SK-N-SH (cell line): ENCODE results near the gene PPAT. TPM values are rescaled to one million over a fixed set of nuclear protein-coding genes. Genes with fewer than 3 reads are reported as not detected.

Experiments used
- CTCF ChIA-PET: fragments of 300-600, 350-600 bp; formaldehyde crosslinking; extraction: SDS; loops from one replicate; lab custom pipeline; 2021; lab: Yijun Ruan, JAX
- POLR2A ChIA-PET: fragments of 350-600 bp; sonication (Branson Sonifier 250); formaldehyde crosslinking; extraction: SDS; loops from one replicate; lab custom pipeline; 2020; ENCODE audit warnings: antibody characterized with exemption, inconsistent platforms; lab: Yijun Ruan, JAX
- DNase-seq: peaks from one replicate; pipeline ENCODE4 v3.0.0; 2012
- H2AFZ ChIP-seq: fragments of 200-600 bp; sonication (generic); 2 replicates; pipeline ENCODE4 v1.8.1; 2016; ENCODE audit warnings: antibody characterized with exemption, mild to moderate bottlenecking, low read depth
- H3F3A ChIP-seq: fragments of 200-600 bp; sonication (generic); replicated peaks from 2 replicates; pipeline ENCODE3; 2016; ENCODE audit warnings: antibody characterized with exemption, mild to moderate bottlenecking; ENCODE audit not compliant: insufficient read depth
- H3K27ac ChIP-seq, 2 experiments: fragments of 200-500 bp in 1 of 2; fragments of 200-600 bp in 1 of 2; sonication (Bioruptor generic) in 1 of 2; sonication (generic), shearing (Covaris generic) in 1 of 2; 2 replicates each; pipeline versions ENCODE4 v1.5.1 to v1.6.1; 2014 to 2016; ENCODE audit warnings: low read depth in 2 of 2, inconsistent platforms in 1 of 2, low read length in 1 of 2, mild to moderate bottlenecking in 1 of 2, mixed read lengths in 1 of 2
- H3K27me3 ChIP-seq: fragments of 200-600 bp; sonication (generic), shearing (Covaris generic); 2 replicates; pipeline ENCODE4 v1.6.1; 2016; ENCODE audit warnings: mixed run types; ENCODE audit not compliant: insufficient read depth
- H3K36me3 ChIP-seq, 2 experiments: fragments of 200-500 bp in 1 of 2; fragments of 200-600 bp in 1 of 2; sonication (Bioruptor generic) in 1 of 2; sonication (generic) in 1 of 2; replicated peaks in 1 of 2; 2 replicates each; pipeline versions ENCODE3 to v1.5.1; 2014 to 2016; ENCODE audit warnings: low read length in 1 of 2, mild to moderate bottlenecking in 1 of 2; ENCODE audit not compliant: insufficient read depth in 2 of 2, control insufficient read depth in 1 of 2
- H3K4me1 ChIP-seq, 2 experiments: fragments of 200-500 bp in 1 of 2; fragments of 200-600 bp in 1 of 2; sonication (Bioruptor generic) in 1 of 2; sonication (generic), shearing (Covaris generic) in 1 of 2; 2 replicates each; pipeline versions ENCODE4 v1.5.1 to v1.6.1; 2014 to 2016; ENCODE audit warnings: low read depth in 1 of 2, low read length in 1 of 2, mixed run types in 1 of 2; ENCODE audit not compliant: insufficient read depth in 2 of 2, control insufficient read depth in 1 of 2
- H3K4me2 ChIP-seq: fragments of 200-600 bp; sonication (generic), shearing (Covaris generic); 2 replicates; pipeline ENCODE4 v1.6.1; 2017; ENCODE audit warnings: mixed run types
- H3K4me3 ChIP-seq, 2 experiments: fragments of 200-500 bp in 1 of 2; fragments of 200-600 bp in 1 of 2; sonication (Bioruptor generic) in 1 of 2; sonication (generic), shearing (Covaris generic) in 1 of 2; 2 replicates each; pipeline versions ENCODE4 v1.5.1 to v1.8.1; 2014 to 2016; ENCODE audit warnings: low read depth in 2 of 2, inconsistent platforms in 1 of 2, low read length in 1 of 2, mild to moderate bottlenecking in 1 of 2, mixed read lengths in 1 of 2, moderate library complexity in 1 of 2
- H3K79me2 ChIP-seq: fragments of 200-600 bp; sonication (generic); 2 replicates; pipeline ENCODE4 v1.8.1; 2017; ENCODE audit warnings: mild to moderate bottlenecking; ENCODE audit not compliant: insufficient read depth
- H3K9ac ChIP-seq: fragments of 200-600 bp; sonication (generic); 2 replicates; pipeline ENCODE4 v1.6.1; 2017; ENCODE audit warnings: mixed run types
- H3K9me2 ChIP-seq: fragments of 200-600 bp; sonication (generic); 2 replicates; pipeline ENCODE4 v1.6.1; 2017; ENCODE audit warnings: mixed run types
- H3K9me3 ChIP-seq: fragments of 200-600 bp; sonication (generic); 2 replicates; pipeline ENCODE4 v1.6.1; 2017; ENCODE audit warnings: mixed run types, mild to moderate bottlenecking, moderate library complexity
- H4K20me1 ChIP-seq: fragments of 200-600 bp; sonication (generic); 2 replicates; pipeline ENCODE4 v1.6.1; 2017; ENCODE audit warnings: mild to moderate bottlenecking, mixed run types; ENCODE audit not compliant: insufficient read depth
- ELF1 ChIP-seq: IDR thresholded peaks from 2 replicates; pipeline ENCODE4 v1.4.0; 2012
- EP300 ChIP-seq, 2 experiments: IDR thresholded peaks; 2 replicates each; pipeline versions ENCODE4 v1.4.0 to v1.6.1; 2012; ENCODE audit warnings: borderline replicate concordance in 1 of 2, low read depth in 1 of 2, low read length in 1 of 2
- FOSL2 ChIP-seq: IDR thresholded peaks from 2 replicates; pipeline ENCODE4 v1.4.0; 2012; ENCODE audit warnings: low read depth, mild to moderate bottlenecking, moderate library complexity, borderline replicate concordance
- FOXM1 ChIP-seq: IDR thresholded peaks from 2 replicates; pipeline ENCODE4 v1.4.0; 2012; ENCODE audit warnings: low read depth, mild to moderate bottlenecking
- POLR2AphosphoS5 ChIP-seq: IDR thresholded peaks from 2 replicates; pipeline ENCODE4 v1.6.1; 2012; ENCODE audit warnings: low read depth, low read length
- REST ChIP-seq: IDR thresholded peaks from 2 replicates; pipeline ENCODE4 v1.6.1; 2012; ENCODE audit warnings: mild to moderate bottlenecking, low read depth, low read length, moderate library complexity
- SIN3A ChIP-seq: IDR thresholded peaks from 2 replicates; pipeline ENCODE4 v1.6.1; 2012; ENCODE audit warnings: low read depth, mild to moderate bottlenecking, low read length, moderate library complexity, borderline replicate concordance
- SMC3 ChIP-seq: IDR thresholded peaks from 2 replicates; pipeline ENCODE4 v1.6.1; 2012; ENCODE audit warnings: low read depth, low read length, improper control_type of control experiment
- USF2 ChIP-seq: fragments of 150-350 bp; IDR thresholded peaks from 2 replicates; pipeline ENCODE4 v1.6.1; 2017; ENCODE audit warnings: antibody characterized with exemption, low read length, low read depth, borderline replicate concordance
- ZBTB33 ChIP-seq: IDR thresholded peaks from 2 replicates; pipeline ENCODE4 v1.4.0; 2012; ENCODE audit warnings: low read depth, borderline replicate concordance
- polyA plus RNA-seq, 3 experiments: library from polyadenylated mRNA; depleted of rRNA; stranded (reverse); fragments of >200 nt; gene quantifications; 2 replicates each; pipeline ENCODE4 v1.2.3, GENCODE V29; 2012
- TF ChIP-seq, protein P1 (sequence below): IDR thresholded peaks from 2 replicates; pipeline ENCODE4 v1.4.0; 2012; ENCODE audit warnings: low read depth

Gene PPAT
- polyA plus RNA-seq, 1 of the 3 experiments (the other 2 are of a cell fraction) = 7.4 TPM

DNA sequence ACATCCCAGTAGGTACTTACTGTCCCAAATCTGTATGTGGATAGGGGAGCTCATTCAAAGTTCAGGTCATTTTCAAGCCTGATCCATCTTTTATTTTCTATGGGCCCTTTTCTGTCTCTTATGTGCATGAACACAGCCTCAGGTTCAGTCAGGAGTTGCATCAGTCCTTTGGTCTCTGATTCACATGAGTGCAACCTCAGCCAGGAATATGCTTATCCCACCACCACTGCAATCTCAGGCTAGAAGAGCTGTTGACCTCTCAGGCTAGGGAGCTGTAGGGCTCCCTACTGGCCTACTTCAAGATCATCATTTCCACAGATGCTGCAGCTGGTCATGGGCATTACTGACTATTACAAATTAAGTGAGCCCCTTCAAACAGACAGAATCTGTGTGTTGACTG lies 75.3 kb downstream of the PPAT start:
- CTCF ChIA-PET = interaction anchor here (0.6 kb wide), 2 partner anchors 63 to 200 kb away, joined by 3 read pairs; no protein-coding TSS in a partner anchor

More for the DNA sequence above, 75.3 kb downstream of the PPAT start:
- TF ChIP-seq USF2 (no peak), FOSL2 (no peak), SIN3A (no peak), ZBTB33 (no peak), REST (no peak), POLR2AphosphoS5 (no peak), EP300 (IDR thresholded peaks at IDR 0.05; ENCODE audit: borderline replicate concordance in 1 of 2, low read depth in 1 of 2, low read length in 1 of 2) (no peak), FOXM1 (no peak), SMC3 (no peak), ELF1 (no peak)
- TF ChIP-seq, protein P1, sequence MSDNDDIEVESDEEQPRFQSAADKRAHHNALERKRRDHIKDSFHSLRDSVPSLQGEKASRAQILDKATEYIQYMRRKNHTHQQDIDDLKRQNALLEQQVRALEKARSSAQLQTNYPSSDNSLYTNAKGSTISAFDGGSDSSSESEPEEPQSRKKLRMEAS = no peak
- TF ChIP-seq, all 33 proteins: peak for 0
- Histone ChIP-seq H3K4me3 (no peak overlapping the region), H3K9me2 (no peaks in the 10 kb centered on the region), H3K79me2 (no peaks in the 10 kb centered on the region), H3K36me3 (peaks cover 7 to 19% of the 10 kb centered on the region in 2 experiments), H4K20me1 (no peaks in the 10 kb centered on the region), H3K27ac (no peak overlapping the region), H3K9ac (no peak overlapping the region), H3K27me3 (no peaks in the 10 kb centered on the region), H2AFZ (no peak overlapping the region), H3K4me2 (no peak overlapping the region), H3F3A (no peaks in the 10 kb centered on the region), H3K4me1 (no peaks in the 10 kb centered on the region), H3K9me3 (no peaks in the 10 kb centered on the region)
- POLR2A ChIA-PET = no interaction called here
- no peak for DNase-seq
